ENCODE results near the gene MON1A. TPM values are rescaled to one million over a fixed set of nuclear protein-coding genes. Genes with fewer than 3 reads are reported as not detected.

Gene MON1A
- total RNA-seq, 2 experiments from 2014 or later = 0.85 to 1.3 TPM

DNA sequence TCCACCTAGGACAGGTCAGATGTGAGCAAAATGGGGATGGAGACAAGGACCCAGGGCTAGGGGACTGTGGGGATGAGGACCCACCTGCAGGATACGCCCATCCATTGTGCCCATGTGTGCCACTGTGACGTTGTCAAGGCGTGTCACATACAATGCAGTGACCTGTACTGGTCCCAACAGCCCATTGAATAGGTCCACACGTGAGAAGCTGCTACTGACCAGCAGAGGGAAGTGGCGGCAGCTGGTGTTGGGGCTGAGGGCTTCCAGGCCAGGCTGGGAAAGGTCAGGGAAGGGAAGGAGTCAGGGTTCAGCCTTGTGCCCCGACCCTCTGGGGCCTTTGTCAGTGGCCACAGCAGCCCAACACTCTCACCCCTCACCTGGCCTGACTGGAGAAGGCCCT, 30.6 kb downstream of the MON1A start:
- no peak overlapping the region for H3K4me3 Mint-ChIP-seq
- intact Hi-C loops (cut with DNase I, micrococcal nuclease) = no loop called here
- no peaks in the 10 kb centered on the region for H3K9me3 Mint-ChIP-seq
- no peaks in the 10 kb centered on the region for H3K27me3 ChIP-seq (ENCODE audit: control insufficient read depth in 1 of 2, insufficient read depth in 2 of 2, low read length in 2 of 2)
- H3K4me3 ChIP-seq (ENCODE audit: low read length) = no peak overlapping the region
- no peak overlapping the region for H3K27ac Mint-ChIP-seq
- H3K9me3 ChIP-seq (ENCODE audit: control insufficient read depth in 1 of 2, insufficient read depth in 1 of 2, low read length in 2 of 2) = no peaks in the 10 kb centered on the region
- CTCF ChIA-PET = no interaction called here
- TF ChIP-seq, protein P1, sequence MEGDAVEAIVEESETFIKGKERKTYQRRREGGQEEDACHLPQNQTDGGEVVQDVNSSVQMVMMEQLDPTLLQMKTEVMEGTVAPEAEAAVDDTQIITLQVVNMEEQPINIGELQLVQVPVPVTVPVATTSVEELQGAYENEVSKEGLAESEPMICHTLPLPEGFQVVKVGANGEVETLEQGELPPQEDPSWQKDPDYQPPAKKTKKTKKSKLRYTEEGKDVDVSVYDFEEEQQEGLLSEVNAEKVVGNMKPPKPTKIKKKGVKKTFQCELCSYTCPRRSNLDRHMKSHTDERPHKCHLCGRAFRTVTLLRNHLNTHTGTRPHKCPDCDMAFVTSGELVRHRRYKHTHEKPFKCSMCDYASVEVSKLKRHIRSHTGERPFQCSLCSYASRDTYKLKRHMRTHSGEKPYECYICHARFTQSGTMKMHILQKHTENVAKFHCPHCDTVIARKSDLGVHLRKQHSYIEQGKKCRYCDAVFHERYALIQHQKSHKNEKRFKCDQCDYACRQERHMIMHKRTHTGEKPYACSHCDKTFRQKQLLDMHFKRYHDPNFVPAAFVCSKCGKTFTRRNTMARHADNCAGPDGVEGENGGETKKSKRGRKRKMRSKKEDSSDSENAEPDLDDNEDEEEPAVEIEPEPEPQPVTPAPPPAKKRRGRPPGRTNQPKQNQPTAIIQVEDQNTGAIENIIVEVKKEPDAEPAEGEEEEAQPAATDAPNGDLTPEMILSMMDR (IDR thresholded peaks at IDR 0.05) = no peak
- DNase-seq = no peak
- H3K27ac ChIP-seq (ENCODE audit: low read depth in 1 of 2, low read length in 2 of 2) = no peak overlapping the region
- H3K4me1 ChIP-seq (ENCODE audit: insufficient read depth, low read length) = peaks cover 8% of the 10 kb centered on the region
- H3K27me3 Mint-ChIP-seq = no peaks in the 10 kb centered on the region
- no peaks in the 10 kb centered on the region for H3K36me3 Mint-ChIP-seq (ENCODE audit: low read depth)
- peaks cover 2% of the 10 kb centered on the region for H3K4me1 Mint-ChIP-seq (ENCODE audit: low read depth)
- H3K36me3 ChIP-seq (ENCODE audit: insufficient read depth, low read length) = no peaks in the 10 kb centered on the region
- ATAC-seq (ENCODE audit: poor library complexity) = no peak
- POLR2A ChIA-PET = no interaction called here

DNA sequence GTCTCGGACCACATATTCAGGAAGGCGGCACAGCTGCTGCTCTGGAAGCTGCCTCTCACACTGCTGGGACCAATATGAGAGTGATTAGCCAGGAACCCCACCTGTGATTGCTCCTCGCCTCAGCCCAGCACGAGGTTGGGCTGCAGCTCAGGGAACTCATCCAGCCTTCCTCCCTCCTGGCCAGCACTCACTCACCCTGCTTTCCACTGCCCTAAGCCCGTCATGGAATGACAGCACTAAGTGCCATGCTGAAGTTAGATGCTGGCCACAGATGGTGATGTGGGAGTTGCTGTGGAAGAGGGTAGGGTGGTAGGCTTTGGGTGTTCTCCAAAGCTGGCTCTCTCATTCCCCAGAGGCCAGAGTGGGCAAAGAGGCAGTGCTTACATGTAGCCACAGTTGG, 33.3 kb downstream of the MON1A start:
- Mint-ChIP-seq H3K27ac (no peak overlapping the region), H3K36me3 (ENCODE audit: low read depth) (no peaks in the 10 kb centered on the region), H3K9me3 (no peaks in the 10 kb centered on the region), H3K4me1 (ENCODE audit: low read depth) (no peaks in the 10 kb centered on the region), H3K27me3 (no peaks in the 10 kb centered on the region), H3K4me3 (no peak overlapping the region)
- Histone ChIP-seq H3K4me1 (ENCODE audit: insufficient read depth, low read length) (no peaks in the 10 kb centered on the region), H3K27me3 (ENCODE audit: control insufficient read depth in 1 of 2, insufficient read depth in 2 of 2, low read length in 2 of 2) (no peaks in the 10 kb centered on the region), H3K36me3 (ENCODE audit: insufficient read depth, low read length) (no peaks in the 10 kb centered on the region), H3K9me3 (ENCODE audit: control insufficient read depth in 1 of 2, insufficient read depth in 1 of 2, low read length in 2 of 2) (no peaks in the 10 kb centered on the region), H3K27ac (ENCODE audit: low read depth in 1 of 2, low read length in 2 of 2) (no peak overlapping the region), H3K4me3 (ENCODE audit: low read length) (no peak overlapping the region)
- ChIA-PET CTCF (no interaction called here), POLR2A (no interaction called here)
- DNase-seq (no peak), ATAC-seq (ENCODE audit: poor library complexity) (no peak)
- intact Hi-C loops (cut with DNase I, micrococcal nuclease) = no loop called here
- TF ChIP-seq, protein P1 (IDR thresholded peaks at IDR 0.05) = no peak

DNA sequence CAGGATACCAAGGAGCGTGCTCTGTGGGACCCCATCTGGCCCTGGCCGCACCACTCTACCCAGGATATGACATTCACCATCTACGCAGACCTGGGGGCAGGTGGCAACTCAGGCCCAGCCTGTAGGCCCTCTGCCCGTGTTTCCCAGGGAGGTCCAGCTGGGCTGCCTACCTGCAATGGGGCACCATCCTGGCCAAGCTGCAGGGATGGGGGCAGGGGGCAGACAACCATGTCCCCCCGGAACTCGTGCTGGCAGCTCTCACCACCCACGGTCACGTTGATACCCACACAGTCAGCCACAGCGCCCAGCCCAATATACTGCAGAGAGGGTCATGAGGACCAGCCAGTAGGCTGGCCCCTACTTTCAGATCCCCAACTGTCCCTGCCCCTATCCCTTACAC, 33.8 kb downstream of the MON1A start:
- ChIA-PET CTCF (no interaction called here), POLR2A (no interaction called here)
- no peaks in the 10 kb centered on the region for H3K27me3 Mint-ChIP-seq
- no peaks in the 10 kb centered on the region for H3K36me3 ChIP-seq (ENCODE audit: insufficient read depth, low read length)
- no peaks in the 10 kb centered on the region for H3K27me3 ChIP-seq (ENCODE audit: control insufficient read depth in 1 of 2, insufficient read depth in 2 of 2, low read length in 2 of 2)
- H3K27ac Mint-ChIP-seq = no peak overlapping the region
- TF ChIP-seq, protein P1 (IDR thresholded peaks at IDR 0.05) = no peak
- no peak overlapping the region for H3K4me3 Mint-ChIP-seq
- H3K4me3 ChIP-seq (ENCODE audit: low read length) = no peak overlapping the region
- no peaks in the 10 kb centered on the region for H3K9me3 Mint-ChIP-seq
- no peaks in the 10 kb centered on the region for H3K4me1 ChIP-seq (ENCODE audit: insufficient read depth, low read length)
- H3K4me1 Mint-ChIP-seq (ENCODE audit: low read depth) = no peaks in the 10 kb centered on the region
- H3K27ac ChIP-seq (ENCODE audit: low read depth in 1 of 2, low read length in 2 of 2) = no peak overlapping the region
- intact Hi-C loops (cut with DNase I, micrococcal nuclease) = no loop called here
- H3K9me3 ChIP-seq (ENCODE audit: control insufficient read depth in 1 of 2, insufficient read depth in 1 of 2, low read length in 2 of 2) = no peaks in the 10 kb centered on the region
- ATAC-seq (ENCODE audit: poor library complexity) (no peak), DNase-seq (no peak)
- H3K36me3 Mint-ChIP-seq (ENCODE audit: low read depth) = no peaks in the 10 kb centered on the region

All from CD4-positive, alpha-beta T cell (primary cell).